H9 (cell line): Measurements from ENCODE around the gene MYO15A. TPM values are rescaled to one million over a fixed set of nuclear protein-coding genes. Genes with fewer than 3 reads are reported as not detected.

Source experiments
- DNase-seq: peaks from one replicate; pipeline ENCODE4 v3.0.0-alpha.2; 2017
- H2AFZ ChIP-seq: one replicate; pipeline ENCODE4 v1.6.1; 2013; ENCODE audit warnings: mild to moderate bottlenecking, low read length, control low read depth, moderate library complexity
- H2AK5ac ChIP-seq: 2 replicates; pipeline ENCODE4 v1.6.1; 2013; ENCODE audit warnings: low read length, control low read depth, mixed read lengths; ENCODE audit not compliant: insufficient read length
- H2BK120ac ChIP-seq: one replicate; pipeline ENCODE4 v1.6.1; 2013; ENCODE audit warnings: low read depth, mild to moderate bottlenecking, low read length, control low read depth, inconsistent platforms; ENCODE audit not compliant: poor library complexity, severe bottlenecking
- H2BK12ac ChIP-seq: 2 replicates; pipeline ENCODE4 v1.6.1; 2013; ENCODE audit warnings: low read length, control low read depth, mixed read lengths, low read depth; ENCODE audit not compliant: insufficient read length
- H2BK15ac ChIP-seq: 2 replicates; pipeline ENCODE4 v1.6.1; 2013; ENCODE audit warnings: low read depth, low read length, control low read depth
- H2BK20ac ChIP-seq: one replicate; pipeline ENCODE4 v1.6.1; 2013; ENCODE audit warnings: low read depth, mild to moderate bottlenecking, low read length, control low read depth, inconsistent platforms; ENCODE audit not compliant: poor library complexity, severe bottlenecking
- H2BK5ac ChIP-seq: 2 replicates; pipeline ENCODE4 v1.6.1; 2013; ENCODE audit warnings: low read length, control low read depth, mixed read lengths; ENCODE audit not compliant: insufficient read length
- H3K14ac ChIP-seq: 2 replicates; pipeline ENCODE4 v1.6.1; 2013; ENCODE audit warnings: low read length, control low read depth; ENCODE audit not compliant: insufficient read depth
- H3K18ac ChIP-seq: 2 replicates; pipeline ENCODE4 v1.6.1; 2013; ENCODE audit warnings: low read depth, mild to moderate bottlenecking, mixed read lengths, low read length, control low read depth; ENCODE audit not compliant: insufficient read length
- H3K23ac ChIP-seq: 2 replicates; pipeline ENCODE4 v1.6.1; 2013; ENCODE audit warnings: low read length, control low read depth, mixed read lengths, low read depth; ENCODE audit not compliant: insufficient read length
- H3K23me2 ChIP-seq: 2 replicates; pipeline ENCODE4 v1.6.1; 2013; ENCODE audit warnings: low read depth, mild to moderate bottlenecking, mixed read lengths, low read length, control low read depth; ENCODE audit not compliant: insufficient read length, poor library complexity, severe bottlenecking
- H3K27ac ChIP-seq: 2 replicates; pipeline ENCODE4 v1.5.1; 2013; ENCODE audit warnings: low read length, control low read depth, mixed read lengths, low read depth; ENCODE audit not compliant: insufficient read length
- H3K27me3 ChIP-seq: 2 replicates; pipeline ENCODE4 v1.6.1; 2013; ENCODE audit warnings: low read length, control low read depth, inconsistent platforms; ENCODE audit not compliant: insufficient read depth
- H3K4ac ChIP-seq: 2 replicates; pipeline ENCODE4 v1.6.1; 2013; ENCODE audit warnings: low read depth, mild to moderate bottlenecking, control low read depth, inconsistent platforms, low read length, moderate library complexity
- H3K4me1 ChIP-seq: 2 replicates; pipeline ENCODE4 v1.6.1; 2013; ENCODE audit warnings: low read length, control low read depth, inconsistent platforms; ENCODE audit not compliant: insufficient read depth
- H3K4me2 ChIP-seq: 2 replicates; pipeline ENCODE4 v1.6.1; 2013; ENCODE audit warnings: low read length, control low read depth, mixed read lengths; ENCODE audit not compliant: insufficient read length, insufficient read depth
- H3K56ac ChIP-seq: 2 replicates; pipeline ENCODE4 v1.6.1; 2013; ENCODE audit warnings: low read depth, mild to moderate bottlenecking, mixed read lengths, low read length, control low read depth; ENCODE audit not compliant: insufficient read length
- H3K79me1 ChIP-seq: 2 replicates; pipeline ENCODE4 v1.6.1; 2013; ENCODE audit warnings: low read depth, mild to moderate bottlenecking, moderate library complexity, low read length, control low read depth, inconsistent platforms; ENCODE audit not compliant: insufficient read depth, poor library complexity, severe bottlenecking
- H3K79me2 ChIP-seq: 2 replicates; pipeline ENCODE4 v1.6.1; 2013; ENCODE audit warnings: low read length, control low read depth, inconsistent platforms; ENCODE audit not compliant: insufficient read depth
- H3K9ac ChIP-seq: 2 replicates; pipeline ENCODE4 v1.6.1; 2013; ENCODE audit warnings: low read length, control low read depth, mixed read lengths; ENCODE audit not compliant: insufficient read length; ENCODE audit errors: extremely low read depth
- H3K9me3 ChIP-seq: one replicate; pipeline ENCODE4 v1.6.1; 2013; ENCODE audit warnings: low read depth, low read length, inconsistent platforms; ENCODE audit not compliant: control insufficient read depth
- H3T11ph ChIP-seq: one replicate; pipeline ENCODE4 v1.6.1; 2013; ENCODE audit warnings: mild to moderate bottlenecking, low read length, control low read depth, inconsistent platforms
- H4K20me1 ChIP-seq: one replicate; pipeline ENCODE4 v1.6.1; 2013; ENCODE audit not compliant: control insufficient read depth, insufficient read length, insufficient read depth
- H4K5ac ChIP-seq: 2 replicates; pipeline ENCODE4 v1.6.1; 2013; ENCODE audit warnings: low read depth, mild to moderate bottlenecking, mixed read lengths, low read length, control low read depth; ENCODE audit not compliant: insufficient read length
- H4K8ac ChIP-seq: replicated peaks from 2 replicates; pipeline ENCODE4 v1.6.1; 2013; ENCODE audit warnings: low read length, control low read depth, mixed read lengths, low read depth; ENCODE audit not compliant: insufficient read length
- H4K91ac ChIP-seq: 2 replicates; pipeline ENCODE4 v1.6.1; 2013; ENCODE audit warnings: low read depth, mild to moderate bottlenecking, moderate library complexity, mixed read lengths, low read length, control low read depth; ENCODE audit not compliant: insufficient read length
- H3K27ac Mint-ChIP-seq, 3 experiments: 2 replicates in 2 of 3; 3 replicates in 1 of 3; pipeline ENCODE4 v1.8.0; 2020 to 2021; ENCODE audit warnings: mixed read lengths in 3 of 3, mild to moderate bottlenecking in 1 of 3, moderate library complexity in 1 of 3
- H3K27me3 Mint-ChIP-seq: 2 replicates; pipeline ENCODE4 v1.8.0; 2021; ENCODE audit warnings: low read depth, mild to moderate bottlenecking, moderate library complexity, mixed read lengths
- H3K36me3 Mint-ChIP-seq, 3 experiments: 2 replicates in 2 of 3; 3 replicates in 1 of 3; pipeline ENCODE4 v1.8.0; 2020 to 2021; ENCODE audit warnings: low read depth in 3 of 3, mixed read lengths in 3 of 3; ENCODE audit not compliant: insufficient read depth in 1 of 3
- H3K4me1 Mint-ChIP-seq, 2 experiments: 2 replicates each; pipeline ENCODE4 v1.8.0; 2020; ENCODE audit warnings: mixed read lengths in 2 of 2
- H3K4me3 Mint-ChIP-seq, 2 experiments: 2 replicates in 1 of 2; 3 replicates in 1 of 2; pipeline ENCODE4 v1.8.0; 2020 to 2021; ENCODE audit warnings: mild to moderate bottlenecking in 2 of 2, mixed read lengths in 2 of 2, moderate library complexity in 1 of 2
- H3K9me3 Mint-ChIP-seq, 2 experiments: 2 replicates in 1 of 2; 3 replicates in 1 of 2; pipeline ENCODE4 v1.8.0; 2020; ENCODE audit warnings: mild to moderate bottlenecking in 2 of 2, mixed read lengths in 2 of 2, moderate library complexity in 1 of 2
- total RNA-seq: library from RNA; stranded (reverse); gene quantifications from 2 replicates; pipeline ENCODE4 v1.2.1, GENCODE V29; 2021
- TF ChIP-seq, protein P1 (sequence below): fragments of 200-600 bp; sonication (generic); conservative IDR thresholded peaks from 3 replicates; pipeline ENCODE4 v1.8.0; 2021; ENCODE audit warnings: antibody characterized with exemption, mild to moderate bottlenecking

The MYO15A gene
- total RNA-seq, 1 experiment from 2014 or later = 2.5 TPM

DNA sequence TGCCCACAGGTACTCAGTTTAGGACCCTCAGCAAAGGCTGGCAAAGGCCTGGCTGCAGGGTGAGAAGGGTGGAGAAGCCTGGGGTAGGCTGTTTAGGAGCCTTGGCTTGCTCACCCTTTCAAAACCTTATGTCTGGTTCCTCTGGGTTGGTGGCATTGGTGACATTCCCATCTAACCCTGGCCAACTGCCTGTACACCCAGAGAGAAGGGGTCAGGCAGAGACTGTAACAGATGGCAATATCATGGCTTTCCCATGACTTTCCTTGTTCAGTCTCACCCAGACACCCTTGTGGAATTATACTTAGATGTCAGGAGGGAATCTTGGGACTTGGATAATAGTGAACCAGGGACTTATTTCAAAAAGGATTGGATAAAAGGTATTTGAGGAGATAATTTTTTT is 98.4 kb downstream of the MYO15A start:
- H3K23ac ChIP-seq = no peak overlapping the region
- H3K18ac ChIP-seq = no peak overlapping the region

More for the DNA sequence above, 98.4 kb downstream of the MYO15A start:
- no peaks in the 10 kb centered on the region for H4K20me1 ChIP-seq
- DNase-seq = no peak
- Mint-ChIP-seq H3K4me1 (peaks cover 9 to 10% of the 10 kb centered on the region in 2 experiments), H3K4me3 (no peak overlapping the region), H3K27me3 (no peaks in the 10 kb centered on the region), H3K9me3 (no peaks in the 10 kb centered on the region), H3K36me3 (peaks cover 25 to 62% (median 39%) of the 10 kb centered on the region in 3 experiments; a peak in 6 of 7 replicates), H3K27ac (peak overlapping the region in 1 of 3 experiments; percentile 36; a peak in 1 of 7 replicates)
- H3K9ac ChIP-seq = no peak overlapping the region
- no peak overlapping the region for H2BK20ac ChIP-seq
- no peaks in the 10 kb centered on the region for H3K27me3 ChIP-seq
- TF ChIP-seq, protein P1, sequence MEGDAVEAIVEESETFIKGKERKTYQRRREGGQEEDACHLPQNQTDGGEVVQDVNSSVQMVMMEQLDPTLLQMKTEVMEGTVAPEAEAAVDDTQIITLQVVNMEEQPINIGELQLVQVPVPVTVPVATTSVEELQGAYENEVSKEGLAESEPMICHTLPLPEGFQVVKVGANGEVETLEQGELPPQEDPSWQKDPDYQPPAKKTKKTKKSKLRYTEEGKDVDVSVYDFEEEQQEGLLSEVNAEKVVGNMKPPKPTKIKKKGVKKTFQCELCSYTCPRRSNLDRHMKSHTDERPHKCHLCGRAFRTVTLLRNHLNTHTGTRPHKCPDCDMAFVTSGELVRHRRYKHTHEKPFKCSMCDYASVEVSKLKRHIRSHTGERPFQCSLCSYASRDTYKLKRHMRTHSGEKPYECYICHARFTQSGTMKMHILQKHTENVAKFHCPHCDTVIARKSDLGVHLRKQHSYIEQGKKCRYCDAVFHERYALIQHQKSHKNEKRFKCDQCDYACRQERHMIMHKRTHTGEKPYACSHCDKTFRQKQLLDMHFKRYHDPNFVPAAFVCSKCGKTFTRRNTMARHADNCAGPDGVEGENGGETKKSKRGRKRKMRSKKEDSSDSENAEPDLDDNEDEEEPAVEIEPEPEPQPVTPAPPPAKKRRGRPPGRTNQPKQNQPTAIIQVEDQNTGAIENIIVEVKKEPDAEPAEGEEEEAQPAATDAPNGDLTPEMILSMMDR = no peak
- H3K4ac ChIP-seq = no peak overlapping the region
- H4K8ac ChIP-seq = no peak overlapping the region
- no peaks in the 10 kb centered on the region for H3K4me1 ChIP-seq
- peaks cover 3% of the 10 kb centered on the region for H3K79me1 ChIP-seq
- no peaks in the 10 kb centered on the region; the same call in 1 of the 2 replicates for H3K79me2 ChIP-seq
- no peaks in the 10 kb centered on the region for H3K23me2 ChIP-seq
- no peak overlapping the region for H4K5ac ChIP-seq
- no peak overlapping the region for H2BK12ac ChIP-seq
- no peak overlapping the region for H2AK5ac ChIP-seq
- no peak overlapping the region for H3K56ac ChIP-seq
- no peak overlapping the region for H2BK120ac ChIP-seq
- H3K9me3 ChIP-seq = no peaks in the 10 kb centered on the region
- no peak overlapping the region for H3K14ac ChIP-seq
- no peak overlapping the region for H3K4me2 ChIP-seq
- no peak overlapping the region for H2BK15ac ChIP-seq
- H4K91ac ChIP-seq = no peak overlapping the region
- no peak overlapping the region for H2AFZ ChIP-seq
- H3T11ph ChIP-seq = no peak overlapping the region
- H3K27ac ChIP-seq = no peak overlapping the region
- no peak overlapping the region for H2BK5ac ChIP-seq
